Measurements from ENCODE around the gene NTF4.

GRCh38 chr19:49057636-49058234 lies 6.9 kb downstream of the NTF4 start, which contains the start of gene CGB7:
- TF ChIP-seq CTCF (IDR thresholded peaks at IDR 0.05): no peak
- no peak for TF ChIP-seq ESRRA (CRISPR knock-in tag; IDR thresholded peaks at IDR 0.05; ENCODE audit: borderline replicate concordance)
- no peak for TF ChIP-seq MYBL2 (CRISPR knock-in tag; IDR thresholded peaks at IDR 0.05)
- no peak for TF ChIP-seq NR2C2 (CRISPR knock-in tag; IDR thresholded peaks at IDR 0.05)
- TF ChIP-seq E2F4 (CRISPR knock-in tag; IDR thresholded peaks at IDR 0.05; ENCODE audit: borderline replicate concordance, low read depth): no peak
- TF ChIP-seq MAX (CRISPR knock-in tag; IDR thresholded peaks at IDR 0.05): no peak
- TF ChIP-seq CREM (CRISPR knock-in tag; IDR thresholded peaks at IDR 0.05): no peak
- TF ChIP-seq USF2 (CRISPR knock-in tag; IDR thresholded peaks at IDR 0.05): no peak
- no peak for TF ChIP-seq SMAD4 (CRISPR knock-in tag; IDR thresholded peaks at IDR 0.05)
- no peak for TF ChIP-seq ZNF121 (CRISPR knock-in tag; IDR thresholded peaks at IDR 0.05)
- no peak for TF ChIP-seq ATF2 (CRISPR knock-in tag; IDR thresholded peaks at IDR 0.05; ENCODE audit: borderline replicate concordance, low read depth)
- TF ChIP-seq E2F1 (CRISPR knock-in tag; IDR thresholded peaks at IDR 0.05): no peak
